Fibroblast of mammary gland (primary cell): ENCODE results near the gene SLC39A11.
A peak's percentile ranks its signal among the peaks of the same experiment; 100 is the strongest.

Experiments used
- DNase-seq: peaks from one replicate; pipeline ENCODE4 v3.0.0-alpha.2; 2010; ENCODE audit warnings: low read depth
- H3K4me3 ChIP-seq: 2 replicates; pipeline ENCODE4 v1.5.1; 2011; ENCODE audit warnings: low read depth, mild to moderate bottlenecking, low read length, moderate library complexity; ENCODE audit not compliant: control insufficient read depth
- CTCF ChIP-seq: conservative IDR thresholded peaks from 2 replicates; pipeline ENCODE4 v1.5.1; 2011; ENCODE audit warnings: low read depth, low read length, inconsistent platforms; ENCODE audit not compliant: control insufficient read depth, insufficient read depth

Gene SLC39A11

GRCh38 chr17:73092523-73093135 lies at the start of gene SLC39A11:
Gene SLC39A11 (minus strand): TSS chr17:73092688. CDS start chr17:73088764, 3,924 bp downstream.
- peak; percentile 87 for DNase-seq
- peak within 1 kb of the TSS; percentile 79 for H3K4me3 ChIP-seq
- no peak for TF ChIP-seq CTCF

DNA sequence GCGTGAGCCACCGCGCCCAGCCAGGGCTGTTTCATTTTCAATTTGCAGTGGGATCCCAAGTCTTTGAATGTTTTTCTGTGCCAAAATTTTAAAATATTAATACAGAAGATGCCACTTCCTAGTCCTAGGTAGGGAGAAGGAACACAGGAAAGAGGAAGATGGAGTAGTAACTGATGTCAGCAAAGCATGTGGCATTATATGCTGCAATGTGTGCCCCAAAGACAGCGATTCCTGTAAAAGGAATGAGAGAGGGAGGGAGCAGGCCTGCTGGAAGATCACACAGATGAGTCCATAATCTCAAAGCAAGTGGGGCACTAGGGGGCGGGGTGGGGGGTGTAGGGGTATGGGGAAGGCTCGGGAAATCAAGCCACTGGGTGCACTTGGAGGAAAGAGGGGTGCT lies 48.9 kb upstream of the SLC39A11 start:
- TF ChIP-seq CTCF: no peak
- no peak for DNase-seq
- H3K4me3 ChIP-seq: no peak overlapping the region

DNA sequence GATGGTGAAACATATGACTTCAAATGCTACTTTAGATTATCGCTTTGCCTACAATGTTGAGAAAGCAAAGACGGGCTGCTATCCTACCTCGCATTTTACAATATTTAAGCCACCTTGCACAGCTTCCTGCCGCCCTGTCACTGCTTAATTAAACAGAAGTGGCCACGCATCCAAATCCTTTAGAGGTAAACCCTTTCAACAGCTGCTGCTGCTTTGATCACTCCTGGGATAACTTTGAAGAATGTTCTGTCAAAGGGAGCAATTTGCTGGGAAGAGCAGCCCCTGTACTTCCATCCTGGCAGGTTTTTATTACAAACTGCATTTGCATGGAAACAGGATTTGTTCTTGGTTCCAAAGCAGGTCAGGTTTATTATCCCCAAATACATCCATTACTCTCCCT lies 48.1 kb upstream of the SLC39A11 start:
- DNase-seq: no peak
- no peak for TF ChIP-seq CTCF
- no peak overlapping the region for H3K4me3 ChIP-seq

DNA sequence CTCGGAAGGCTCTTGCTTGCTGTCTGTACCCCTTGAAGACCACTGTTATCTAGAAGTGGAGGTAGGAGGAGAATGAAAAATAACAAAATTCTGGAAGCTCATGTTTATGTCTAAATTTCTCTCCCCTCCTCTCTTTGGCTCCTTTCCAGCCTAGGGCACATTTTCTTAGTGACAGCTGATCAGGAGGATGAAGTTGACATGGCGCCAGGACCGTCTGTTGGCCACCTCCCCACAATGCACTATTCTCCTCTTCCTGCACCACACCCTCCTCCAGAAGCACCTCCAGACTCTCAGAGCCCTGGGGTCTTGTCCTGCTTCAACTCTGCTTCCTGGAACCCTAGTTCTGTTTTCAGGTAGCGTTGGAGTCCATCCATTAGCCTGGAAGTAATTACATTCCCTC lies 46.8 kb upstream of the SLC39A11 start:
- no peak for TF ChIP-seq CTCF
- no peak overlapping the region for H3K4me3 ChIP-seq
- no peak for DNase-seq

DNA sequence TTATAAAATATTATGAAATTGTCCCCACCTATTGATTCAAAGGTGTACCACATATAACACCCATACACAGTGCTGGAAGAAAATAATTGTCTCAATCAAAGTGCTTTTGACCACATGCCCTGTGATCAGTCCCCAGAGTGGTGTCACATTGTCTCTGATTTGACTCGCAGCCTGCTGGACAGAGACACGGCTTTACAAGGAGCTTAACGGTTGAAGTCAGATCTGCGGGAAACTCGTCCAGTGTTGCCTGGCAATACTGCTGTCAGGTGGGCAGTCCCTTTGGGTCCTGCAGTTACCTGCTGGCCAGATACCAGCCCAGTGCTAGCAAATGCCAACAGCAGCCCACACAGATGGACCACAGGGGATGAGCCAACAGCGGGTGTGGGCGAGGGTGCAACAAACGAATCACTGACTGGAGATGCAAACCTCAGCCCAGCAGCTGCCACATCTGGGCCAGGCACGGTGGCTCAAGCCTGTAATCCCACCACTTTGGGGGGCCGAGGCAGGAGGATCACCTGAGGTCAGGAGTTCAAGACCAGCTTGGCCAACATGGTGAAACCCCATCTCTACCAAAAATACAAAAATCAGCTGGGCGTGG lies 46.2 kb upstream of the SLC39A11 start:
- DNase-seq: no peak
- no peak for TF ChIP-seq CTCF
- no peak overlapping the region for H3K4me3 ChIP-seq

DNA sequence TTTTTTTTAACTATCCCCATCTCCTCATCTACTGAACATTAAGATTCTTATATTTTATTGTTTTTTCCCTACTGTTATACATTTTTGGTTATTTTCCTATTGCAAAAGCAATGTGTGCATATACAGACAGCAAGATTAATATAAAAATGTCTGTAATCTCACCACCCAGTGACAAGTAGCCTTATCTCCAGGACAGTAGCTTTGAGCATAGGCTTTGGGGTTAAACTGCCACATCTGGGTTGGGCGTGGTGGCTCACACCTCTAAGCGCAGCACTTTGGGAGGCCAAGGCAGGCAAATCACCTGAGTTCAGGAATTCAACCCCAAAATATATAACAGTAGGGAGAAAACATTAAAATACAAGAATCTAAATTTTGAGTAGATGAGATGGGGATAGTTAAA lies 44.9 kb upstream of the SLC39A11 start:
- TF ChIP-seq CTCF: no peak
- no peak for DNase-seq
- no peak overlapping the region for H3K4me3 ChIP-seq
